ENCODE measurements around the gene PSMG3.
A peak's percentile ranks its signal among the peaks of the same experiment; 100 is the strongest.
"Not testable (repeated sequence)": the region's sequence is repeated elsewhere in the genome, so short reads cannot be mapped to it uniquely, and the experiment has no call there.

PSMG3 gene

GRCh38 chr7:1596181-1597043 is 26.6 kb upstream of the PSMG3 start:
- no peak for DNase-seq

GRCh38 chr7:1595636-1596035 is 25.8 kb upstream of the PSMG3 start:
- DNase-seq, result no peak

- no peak for DNase-seq
Observed at GRCh38 chr7:1595027-1595426, 25.2 kb upstream of the PSMG3 start.

GRCh38 chr7:1593904-1594421 is 24.1 kb upstream of the PSMG3 start:
- DNase-seq, result no peak

GRCh38 chr7:1593091-1593866 is 23.4 kb upstream of the PSMG3 start:
- DNase-seq, result no peak

- no peak for DNase-seq
Observed at GRCh38 chr7:1592299-1592871, 22.6 kb upstream of the PSMG3 start.

GRCh38 chr7:1591876-1592275 is 22.0 kb upstream of the PSMG3 start:
- no peak for DNase-seq

- DNase-seq, result no peak
Observed at GRCh38 chr7:1591396-1591795, 21.6 kb upstream of the PSMG3 start.

- no peak for DNase-seq
Observed at GRCh38 chr7:1590887-1591286, 21.1 kb upstream of the PSMG3 start.

GRCh38 chr7:1590476-1590875 is 20.6 kb upstream of the PSMG3 start:
- DNase-seq, result no peak

GRCh38 chr7:1588978-1589377 is 19.1 kb upstream of the PSMG3 start:
- DNase-seq, result no peak

GRCh38 chr7:1587738-1588137 is 17.9 kb upstream of the PSMG3 start:
- no peak for DNase-seq

- DNase-seq, result no peak
Observed at GRCh38 chr7:1586827-1587705, 17.2 kb upstream of the PSMG3 start.

GRCh38 chr7:1586126-1586826 is 16.4 kb upstream of the PSMG3 start:
- DNase-seq, result no peak

- no peak for DNase-seq
Observed at GRCh38 chr7:1585142-1585981, 15.5 kb upstream of the PSMG3 start.

GRCh38 chr7:1584700-1585099 is 14.9 kb upstream of the PSMG3 start:
- DNase-seq, result no peak

GRCh38 chr7:1583241-1583930 is 13.6 kb upstream of the PSMG3 start:
- DNase-seq, result not testable (repeated sequence)

GRCh38 chr7:1580422-1581030 is 10.7 kb upstream of the PSMG3 start:
- DNase-seq, result no peak

- peak; percentile 58 for DNase-seq
Observed at GRCh38 chr7:1579481-1580421, 9.9 kb upstream of the PSMG3 start.
